HG03432 (cell line): ENCODE data around the gene MYH6.
"Not testable (repeated sequence)": the region's sequence is repeated elsewhere in the genome, so short reads cannot be mapped to it uniquely, and the experiment has no call there.

Experiments used
- ATAC-seq: cut with Tn5 transposase; IDR thresholded peaks from one replicate; pipeline ENCODE4 v1.9.1; 2021; ENCODE audit warnings: mild to moderate bottlenecking, moderate library complexity; ENCODE audit not compliant: unreplicated experiment

The MYH6 gene

GRCh38 chr14:23407516-23408306, at the start of gene MYH6:
MYH6 (minus strand) TSS chr14:23408273; CDS start chr14:23407223, 1,050 bp downstream.
- no peak for ATAC-seq

GRCh38 chr14:23456883-23457586, 49.0 kb upstream of the MYH6 start:
- not testable (repeated sequence) for ATAC-seq

- no peak for ATAC-seq
These were observed 46.4 kb upstream of the MYH6 start for GRCh38 chr14:23454445-23454856.

- ATAC-seq = no peak
These were observed 44.2 kb upstream of the MYH6 start for GRCh38 chr14:23452237-23452636.

GRCh38 chr14:23450379-23450778, 42.3 kb upstream of the MYH6 start:
- ATAC-seq = no peak

GRCh38 chr14:23449314-23449713, 41.2 kb upstream of the MYH6 start:
- no peak for ATAC-seq

GRCh38 chr14:23447361-23448350, 39.6 kb upstream of the MYH6 start:
- no peak for ATAC-seq

- no peak for ATAC-seq
These were observed 38.3 kb upstream of the MYH6 start for GRCh38 chr14:23446291-23446851.

GRCh38 chr14:23445773-23446172, 37.7 kb upstream of the MYH6 start:
- no peak for ATAC-seq

GRCh38 chr14:23444314-23444713, 36.2 kb upstream of the MYH6 start:
- no peak for ATAC-seq

- ATAC-seq = no peak
These were observed 35.8 kb upstream of the MYH6 start for GRCh38 chr14:23443881-23444280.

GRCh38 chr14:23443411-23443812, 35.3 kb upstream of the MYH6 start:
- no peak for ATAC-seq

GRCh38 chr14:23442721-23443356, 34.8 kb upstream of the MYH6 start:
- ATAC-seq = no peak

- no peak for ATAC-seq
These were observed 33.0 kb upstream of the MYH6 start for GRCh38 chr14:23441076-23441475.

GRCh38 chr14:23439107-23439835, 31.2 kb upstream of the MYH6 start:
- no peak for ATAC-seq

- no peak for ATAC-seq
These were observed 30.3 kb upstream of the MYH6 start for GRCh38 chr14:23438101-23438971.

GRCh38 chr14:23437133-23438100, 29.3 kb upstream of the MYH6 start:
- ATAC-seq = no peak
